Keratinocyte (primary cell): Measurements from ENCODE around the gene YTHDF1. TPM values are rescaled to one million over a fixed set of nuclear protein-coding genes. Genes with fewer than 3 reads are reported as not detected.

Source experiments
- DNase-seq: peaks from one replicate; pipeline ENCODE4 v3.0.0-alpha.2; 2011; ENCODE audit warnings: low read depth, missing footprints, low spot score
- FAIRE-seq: peaks from 2 replicates; lab custom pipeline; 2011; peaks lifted over from hg19 to GRCh38; lab: Jason Lieb, UNC
- H2AFZ ChIP-seq: 2 replicates; pipeline ENCODE4 v1.6.0; 2012; ENCODE audit warnings: low read length, control low read depth, inconsistent platforms; ENCODE audit not compliant: control insufficient read depth
- H3K27ac ChIP-seq: 2 replicates; pipeline ENCODE4 v1.5.1; 2011; ENCODE audit warnings: low read length; ENCODE audit not compliant: control insufficient read depth, insufficient read depth
- H3K27me3 ChIP-seq: 3 replicates; pipeline ENCODE4 v1.6.0; 2011; ENCODE audit warnings: low read length; ENCODE audit not compliant: control insufficient read depth, insufficient read depth; ENCODE audit errors: extremely low read depth
- H3K36me3 ChIP-seq, 2 experiments: 2 replicates in 1 of 2; 3 replicates in 1 of 2; pipeline ENCODE4 v1.5.1; 2011; ENCODE audit warnings: low read length in 2 of 2, mild to moderate bottlenecking in 1 of 2; ENCODE audit not compliant: control insufficient read depth in 2 of 2, insufficient read depth in 2 of 2; ENCODE audit errors: extremely low read depth in 1 of 2
- H3K4me1 ChIP-seq: 3 replicates; pipeline ENCODE4 v1.5.1; 2011; ENCODE audit warnings: low read length; ENCODE audit not compliant: control insufficient read depth, insufficient read depth; ENCODE audit errors: extremely low read depth
- H3K4me2 ChIP-seq: 3 replicates; pipeline ENCODE4 v1.6.0; 2011; ENCODE audit warnings: low read depth, low read length; ENCODE audit not compliant: control insufficient read depth, insufficient read depth; ENCODE audit errors: extremely low read depth
- H3K4me3 ChIP-seq, 3 experiments: fragments of 200-600 bp in 1 of 3; sonication (generic) in 1 of 3; 2 replicates in 2 of 3; 3 replicates in 1 of 3; pipeline ENCODE4 v1.5.1; 2011 to 2016; ENCODE audit warnings: low read length in 3 of 3, mild to moderate bottlenecking in 3 of 3, control low read depth in 2 of 3, inconsistent platforms in 1 of 3, low read depth in 1 of 3, mixed read lengths in 1 of 3, mixed run types in 1 of 3, moderate library complexity in 1 of 3; ENCODE audit not compliant: control insufficient read depth in 2 of 3, insufficient read depth in 2 of 3; ENCODE audit errors: extremely low read depth in 1 of 3
- H3K79me2 ChIP-seq: 2 replicates; pipeline ENCODE4 v1.6.0; 2012; ENCODE audit warnings: low read length; ENCODE audit not compliant: control insufficient read depth, insufficient read depth
- H3K9ac ChIP-seq: 3 replicates; pipeline ENCODE4 v1.6.0; 2011; ENCODE audit warnings: low read length; ENCODE audit not compliant: control insufficient read depth, insufficient read depth; ENCODE audit errors: extremely low read depth
- H3K9me1 ChIP-seq: 3 replicates; pipeline ENCODE4 v1.6.0; 2011; ENCODE audit warnings: low read length; ENCODE audit not compliant: control insufficient read depth, insufficient read depth; ENCODE audit errors: extremely low read depth
- H3K9me3 ChIP-seq: 2 replicates; pipeline ENCODE4 v1.5.1; 2012; ENCODE audit warnings: low read depth, low read length; ENCODE audit not compliant: control insufficient read depth
- H4K20me1 ChIP-seq: 3 replicates; pipeline ENCODE4 v1.6.0; 2011; ENCODE audit warnings: low read length; ENCODE audit not compliant: control insufficient read depth, insufficient read depth; ENCODE audit errors: extremely low read depth
- EZH2 ChIP-seq: IDR thresholded peaks from one replicate; pipeline ENCODE4 v1.6.1; 2012; ENCODE audit warnings: inconsistent platforms, mild to moderate bottlenecking, low read length, moderate library complexity
- dilution Hi-C: fragments of 300-500 bp; cut with MboI; formaldehyde crosslinking; loops from one replicate; pipeline ENCODE4 v1.7.0; 2020; ENCODE audit warnings: low sequenced_read_pairs; ENCODE audit not compliant: extremely low pct_ligation_motif_present
- polyA plus RNA-seq, 5 experiments: library from polyadenylated mRNA; depleted of rRNA in 3 of 5; stranded (reverse) in 3 of 5; stranded (forward) in 1 of 5; unstranded in 1 of 5; fragments of >200 nt; gene quantifications; 1 replicate in 1 of 5; 2 replicates in 3 of 5; 3 replicates in 1 of 5; pipeline versions ENCODE4 v1.2.1 to v1.2.3, GENCODE V29; 2011 to 2012; ENCODE audit warnings: missing spikeins in 2 of 5, low read depth in 1 of 5, low replicate concordance in 1 of 5
- TF ChIP-seq, protein P1 (sequence below), 3 experiments: IDR thresholded peaks in 1 of 3; conservative IDR thresholded peaks in 1 of 3; optimal IDR thresholded peaks in 1 of 3; 2 replicates in 2 of 3; 3 replicates in 1 of 3; pipeline versions ENCODE3 to v1.5.1; 2011; ENCODE audit warnings: low read length in 3 of 3, mild to moderate bottlenecking in 3 of 3, moderate library complexity in 2 of 3, control low read depth in 1 of 3, inconsistent platforms in 1 of 3; ENCODE audit not compliant: insufficient read depth in 2 of 3; ENCODE audit errors: extremely low read depth in 1 of 3

The YTHDF1 gene
- polyA plus RNA-seq, 1 donor (not counting 4 experiments of a cell fraction or from before 2014, with no cell fraction given): 26.4 TPM

DNA sequence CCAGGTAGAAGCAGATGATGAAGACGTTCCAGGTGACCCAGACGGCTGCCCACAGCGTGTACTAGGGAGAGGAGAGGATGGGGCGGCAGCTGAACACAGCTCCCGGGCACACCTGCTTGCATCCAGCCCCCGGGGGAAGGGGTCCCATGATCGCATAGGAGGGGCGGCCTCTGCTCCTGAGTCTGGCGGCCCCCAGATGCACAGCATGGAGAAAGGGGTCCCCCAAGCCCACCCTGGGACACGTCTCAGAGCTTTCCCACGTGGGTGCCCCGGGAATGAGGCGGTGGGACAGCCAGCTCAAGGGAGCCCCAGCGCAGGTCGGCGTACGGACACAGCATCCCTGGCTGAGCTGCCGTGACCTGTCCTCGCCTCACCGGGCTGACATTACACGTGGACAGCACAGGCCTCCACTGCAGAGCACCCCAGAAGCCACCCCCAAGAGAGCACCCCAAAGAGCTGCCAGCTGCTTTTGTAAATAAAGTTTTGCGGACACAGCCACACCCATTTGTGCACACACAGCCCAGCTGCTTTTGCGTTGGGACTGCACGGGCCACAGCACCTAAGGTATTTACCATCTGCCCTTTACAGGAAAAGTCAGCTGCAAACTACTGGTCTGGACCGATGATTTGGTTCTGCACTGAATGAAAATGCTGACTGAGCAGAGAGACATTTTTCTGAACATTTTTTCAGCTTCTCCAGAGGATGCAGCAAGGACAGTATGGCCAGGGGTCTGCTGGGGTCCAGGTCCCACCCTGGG lies 33.1 kb upstream of the YTHDF1 start:
- no peaks in the 10 kb centered on the region for H3K4me1 ChIP-seq
- dilution Hi-C loops: no loop called here
- DNase-seq (no peak), FAIRE-seq (no peak)
- no peak overlapping the region for H2AFZ ChIP-seq
- no peaks in the 10 kb centered on the region for H3K9me1 ChIP-seq
- no peaks in the 10 kb centered on the region for H3K79me2 ChIP-seq
- no peak overlapping the region for H3K27ac ChIP-seq
- no peaks in the 10 kb centered on the region for H3K9me3 ChIP-seq
- H3K9ac ChIP-seq: no peak overlapping the region
- H3K27me3 ChIP-seq: peaks cover 53% of the 10 kb centered on the region
- no peaks in the 10 kb centered on the region for H4K20me1 ChIP-seq
- no peak overlapping the region for H3K4me2 ChIP-seq
- TF ChIP-seq EZH2: no peak
- TF ChIP-seq, protein P1, sequence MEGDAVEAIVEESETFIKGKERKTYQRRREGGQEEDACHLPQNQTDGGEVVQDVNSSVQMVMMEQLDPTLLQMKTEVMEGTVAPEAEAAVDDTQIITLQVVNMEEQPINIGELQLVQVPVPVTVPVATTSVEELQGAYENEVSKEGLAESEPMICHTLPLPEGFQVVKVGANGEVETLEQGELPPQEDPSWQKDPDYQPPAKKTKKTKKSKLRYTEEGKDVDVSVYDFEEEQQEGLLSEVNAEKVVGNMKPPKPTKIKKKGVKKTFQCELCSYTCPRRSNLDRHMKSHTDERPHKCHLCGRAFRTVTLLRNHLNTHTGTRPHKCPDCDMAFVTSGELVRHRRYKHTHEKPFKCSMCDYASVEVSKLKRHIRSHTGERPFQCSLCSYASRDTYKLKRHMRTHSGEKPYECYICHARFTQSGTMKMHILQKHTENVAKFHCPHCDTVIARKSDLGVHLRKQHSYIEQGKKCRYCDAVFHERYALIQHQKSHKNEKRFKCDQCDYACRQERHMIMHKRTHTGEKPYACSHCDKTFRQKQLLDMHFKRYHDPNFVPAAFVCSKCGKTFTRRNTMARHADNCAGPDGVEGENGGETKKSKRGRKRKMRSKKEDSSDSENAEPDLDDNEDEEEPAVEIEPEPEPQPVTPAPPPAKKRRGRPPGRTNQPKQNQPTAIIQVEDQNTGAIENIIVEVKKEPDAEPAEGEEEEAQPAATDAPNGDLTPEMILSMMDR (optimal IDR thresholded peaks at IDR 0.05 in 1 of 3, IDR thresholded peaks at IDR 0.05 in 1 of 3, conservative IDR thresholded peaks at IDR 0.05 in 1 of 3; ENCODE audit: extremely low read depth in 1 of 3, insufficient read depth in 2 of 3, low read length in 3 of 3): no peak
- H3K36me3 ChIP-seq: no peaks in the 10 kb centered on the region
- no peak overlapping the region for H3K4me3 ChIP-seq

GRCh38 chr20:63247671-63248228 lies 31.8 kb upstream of the YTHDF1 start:
- Histone ChIP-seq H3K4me2 (no peak overlapping the region), H3K79me2 (no peaks in the 10 kb centered on the region), H3K4me1 (no peaks in the 10 kb centered on the region), H3K9me3 (no peaks in the 10 kb centered on the region), H2AFZ (no peak overlapping the region), H3K4me3 (no peak overlapping the region), H3K36me3 (no peaks in the 10 kb centered on the region), H3K27me3 (peaks cover 41% of the 10 kb centered on the region), H4K20me1 (no peaks in the 10 kb centered on the region), H3K9ac (no peak overlapping the region), H3K27ac (no peak overlapping the region), H3K9me1 (no peaks in the 10 kb centered on the region)
- dilution Hi-C loops: no loop called here
- DNase-seq (no peak), FAIRE-seq (no peak)
- TF ChIP-seq EZH2: no peak
- TF ChIP-seq, protein P1 (optimal IDR thresholded peaks at IDR 0.05 in 1 of 3, IDR thresholded peaks at IDR 0.05 in 1 of 3, conservative IDR thresholded peaks at IDR 0.05 in 1 of 3; ENCODE audit: extremely low read depth in 1 of 3, insufficient read depth in 2 of 3, low read length in 3 of 3): no peak
